Hematopoietic multipotent progenitor cell treated with erythropoietin and hydrocortisone succinate and interleukin-3 and kit ligand, for 17 days (in vitro differentiated cells): ENCODE results near the gene LEMD2.

Experiments used
- DNase-seq: peaks from one replicate; pipeline ENCODE4 v3.0.0-alpha.2; 2015; ENCODE audit warnings: low spot score

Gene LEMD2

GRCh38 chr6:33794910-33795623 is 6.1 kb upstream of the LEMD2 start:
- DNase-seq: no peak

GRCh38 chr6:33792981-33793380 is 4.1 kb upstream of the LEMD2 start:
- DNase-seq: no peak

DNA sequence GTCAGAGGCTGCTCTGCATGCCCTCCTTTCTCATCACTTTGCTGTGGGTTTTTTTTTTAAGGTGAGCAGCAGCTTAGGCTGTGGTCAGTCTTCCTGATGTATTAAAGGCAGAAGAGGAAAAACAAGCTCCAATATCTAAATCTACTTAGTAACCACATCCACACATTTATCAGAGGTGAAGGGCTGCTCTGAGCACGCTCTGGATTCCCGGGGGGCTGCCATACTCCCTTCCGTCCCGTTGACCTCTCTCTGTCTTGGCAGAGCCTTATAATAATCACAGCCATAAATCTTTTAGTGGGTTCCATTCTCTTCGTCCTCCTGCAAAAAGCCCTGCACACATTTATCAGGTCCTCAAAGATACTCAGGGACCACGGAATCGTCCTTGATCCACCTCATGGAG is 2.7 kb upstream of the LEMD2 start:
- no peak for DNase-seq

- DNase-seq: no peak
Measured at GRCh38 chr6:33790910-33791309, 2.0 kb upstream of the LEMD2 start.

DNA sequence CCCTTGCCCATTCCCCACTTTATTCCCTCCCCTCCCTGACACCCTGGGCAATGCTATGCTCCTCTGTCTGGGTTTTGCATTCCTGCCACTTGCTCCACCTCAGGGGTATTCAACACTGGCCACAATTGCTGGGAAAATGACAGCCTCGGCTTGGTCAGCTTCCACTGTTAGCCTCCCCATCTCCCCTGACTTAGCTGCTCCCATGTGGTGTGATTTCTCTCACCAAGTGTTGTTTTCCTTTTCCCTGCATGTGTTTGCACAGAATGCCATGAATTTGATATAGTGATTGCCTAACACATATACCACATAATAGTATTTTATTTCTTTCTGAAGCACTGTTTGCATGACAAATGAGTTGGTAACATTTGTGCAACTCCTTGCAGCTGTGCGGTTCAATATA is 1.4 kb upstream of the LEMD2 start:
- no peak for DNase-seq

GRCh38 chr6:33789550-33789895 is 593 bp upstream of the LEMD2 start:
- DNase-seq: no peak

DNA sequence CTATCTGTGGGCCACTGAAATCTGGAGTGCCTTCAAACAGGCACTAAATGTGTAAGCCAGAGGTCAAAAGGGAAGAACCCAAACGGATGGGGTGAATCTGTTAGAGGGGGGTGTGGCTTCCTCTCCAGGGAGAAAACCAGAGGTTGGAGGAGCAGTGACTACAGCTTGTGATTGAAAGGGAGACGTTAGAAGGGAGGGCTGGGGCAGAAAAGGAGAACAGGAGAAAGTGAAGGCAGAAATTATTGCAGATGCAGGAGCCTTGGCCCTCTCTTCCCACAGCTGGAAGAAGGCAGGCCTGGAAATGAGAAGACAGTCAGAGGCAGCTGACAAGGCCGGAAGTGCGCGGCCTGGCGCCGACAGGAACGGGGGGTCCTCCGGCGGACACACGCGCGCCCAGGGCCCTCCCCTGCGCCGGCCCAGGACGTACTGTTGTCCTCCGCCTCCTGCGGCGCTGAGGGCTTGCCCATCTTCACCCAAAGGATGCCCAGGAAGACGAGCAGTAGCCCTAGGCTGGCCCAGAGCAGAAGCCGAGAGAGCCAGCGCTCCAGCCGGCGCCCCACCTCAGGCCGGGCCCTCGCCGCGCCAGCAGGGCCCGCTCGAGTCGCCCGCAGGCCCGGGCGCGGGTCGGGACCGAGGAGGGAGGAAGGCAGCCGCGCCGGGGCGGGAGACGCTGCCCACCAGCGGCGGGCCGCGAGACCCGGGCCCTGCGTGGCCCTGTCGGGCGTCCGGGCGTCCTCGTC is 806 bp downstream of the LEMD2 start:
- peak; percentile 13 for DNase-seq

GRCh38 chr6:33787346-33787953 is 1.5 kb downstream of the LEMD2 start:
- peak; percentile 10 for DNase-seq

GRCh38 chr6:33786736-33787135 is 2.2 kb downstream of the LEMD2 start:
- no peak for DNase-seq

- DNase-seq: no peak
Measured at GRCh38 chr6:33785778-33786177, 3.2 kb downstream of the LEMD2 start.

- no peak for DNase-seq
Measured at GRCh38 chr6:33784787-33785186, 4.1 kb downstream of the LEMD2 start.

DNA sequence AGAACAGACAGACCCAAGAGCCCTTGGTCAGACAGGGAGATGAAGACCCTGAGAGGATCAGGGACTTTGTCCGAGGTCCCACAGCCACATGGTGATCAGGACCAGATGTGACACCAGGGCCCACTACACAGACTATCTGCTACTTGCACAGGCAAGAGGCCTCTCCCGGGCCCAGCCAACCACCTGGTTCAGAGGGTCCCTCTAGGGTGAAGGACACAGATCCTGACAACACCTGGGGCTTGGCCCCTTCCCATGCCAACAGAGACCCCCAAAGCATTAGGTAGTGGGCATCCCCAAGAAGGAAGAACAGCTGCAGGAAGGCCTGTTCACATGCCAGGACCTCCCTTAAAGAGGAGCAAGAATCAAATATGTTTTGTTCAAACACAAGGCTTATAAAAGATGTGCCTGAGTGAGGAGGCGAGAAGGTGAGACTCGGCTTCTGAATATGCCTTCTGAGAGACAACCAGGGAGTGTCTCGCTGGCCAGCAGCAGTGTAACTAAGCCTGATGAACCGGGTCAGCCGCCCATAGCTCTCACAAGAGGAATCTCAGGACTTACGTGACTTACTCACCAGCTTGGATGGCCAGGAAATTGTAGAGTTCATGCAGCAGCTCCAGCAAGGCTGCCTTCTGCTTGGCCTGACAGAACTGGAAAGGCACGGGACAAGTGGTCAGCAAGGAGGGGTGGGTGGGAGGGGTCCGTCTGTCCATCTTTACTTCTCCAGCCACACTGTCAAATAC is 5.0 kb downstream of the LEMD2 start:
- DNase-seq: no peak

DNA sequence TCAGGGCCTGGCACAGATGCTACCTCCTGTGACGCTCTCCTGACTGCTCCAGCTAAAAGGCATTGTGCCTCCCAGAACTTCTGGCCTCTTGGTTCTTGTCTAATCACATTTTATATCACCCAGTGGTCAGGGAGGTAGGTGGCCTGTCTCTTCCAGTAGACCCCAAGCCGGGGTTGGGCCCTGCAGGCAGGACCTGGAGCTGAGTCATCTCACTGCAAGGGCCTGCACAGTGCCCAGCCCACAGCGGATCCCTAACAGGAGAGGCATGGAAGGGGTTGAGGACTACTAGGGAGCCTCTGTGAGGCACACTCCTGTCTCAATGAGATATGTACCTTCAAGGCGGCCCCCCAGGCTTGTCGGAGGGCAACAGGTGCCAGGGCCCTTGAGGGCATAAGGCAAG is 6.4 kb downstream of the LEMD2 start:
- no peak for DNase-seq

- DNase-seq: no peak
Measured at GRCh38 chr6:33781131-33781975, 7.6 kb downstream of the LEMD2 start.

DNA sequence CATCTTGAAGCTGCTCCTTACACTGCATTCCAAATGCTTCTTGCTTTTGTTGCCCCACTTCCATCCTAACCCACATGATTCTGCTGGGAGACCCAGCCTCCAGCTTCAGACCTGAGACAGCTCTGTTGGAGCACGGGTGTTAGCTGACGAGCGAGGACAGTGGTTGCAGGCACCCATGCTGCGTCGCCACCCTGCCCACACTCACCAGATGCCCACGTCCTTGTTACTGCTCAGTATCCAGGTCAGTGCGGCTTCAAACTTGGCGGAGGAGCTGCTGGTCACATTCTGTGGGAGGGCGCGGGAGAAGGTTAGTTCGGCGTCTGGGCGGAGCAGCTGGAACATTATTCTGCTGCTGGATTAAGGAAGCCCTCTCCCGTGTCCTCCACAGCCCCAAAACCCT is 9.0 kb downstream of the LEMD2 start:
- DNase-seq: no peak

DNA sequence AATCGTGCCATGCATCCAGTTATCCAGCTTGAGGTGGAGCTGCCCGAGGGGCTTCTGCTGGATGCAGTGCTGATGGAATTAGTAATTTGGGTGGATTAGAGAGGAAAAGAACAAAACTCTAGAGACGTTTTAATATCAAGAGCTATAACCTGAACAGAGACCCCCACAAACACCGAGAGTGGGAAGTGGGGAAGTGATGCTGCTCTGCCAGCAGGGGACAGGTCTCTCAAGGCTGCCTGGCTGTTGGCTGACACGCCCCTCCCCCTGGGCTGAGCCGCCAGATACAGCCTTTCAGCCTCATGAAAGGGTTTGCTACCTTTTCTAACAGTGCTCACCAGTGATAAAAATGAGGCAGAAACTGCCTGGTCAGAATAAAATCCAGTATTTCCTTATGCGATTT is 9.6 kb downstream of the LEMD2 start:
- no peak for DNase-seq

DNA sequence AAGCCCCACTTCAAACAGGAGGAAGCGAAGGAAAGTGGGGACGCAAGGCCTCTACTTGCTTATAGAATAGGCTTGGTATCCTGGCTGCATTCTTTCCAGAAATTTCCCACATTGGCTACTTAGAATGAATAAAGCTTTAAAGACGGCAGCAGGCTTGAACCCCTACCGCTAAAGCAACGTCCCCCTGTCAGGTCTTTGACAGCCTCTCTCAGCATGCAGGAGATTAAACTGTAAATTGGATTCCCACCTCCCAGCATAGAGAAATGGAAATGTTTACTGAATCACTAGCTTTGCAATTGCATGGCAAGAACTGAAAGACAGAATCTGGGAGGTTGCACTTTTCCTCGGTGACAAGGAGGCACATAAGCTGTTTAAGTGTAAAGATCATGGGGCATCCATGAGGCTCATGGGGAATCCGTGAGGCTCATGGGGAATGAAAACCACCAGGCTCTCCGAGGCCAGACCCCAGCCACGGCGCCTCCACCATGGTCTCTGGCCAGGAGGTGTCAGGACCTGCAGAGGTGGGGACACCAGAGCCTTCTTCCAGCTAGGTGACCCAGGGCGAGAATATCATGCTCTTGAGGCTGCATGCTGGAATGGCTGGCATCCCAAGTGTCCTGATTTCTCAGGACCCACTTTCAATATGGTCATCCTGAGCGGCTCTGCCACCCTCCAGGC is 10.3 kb downstream of the LEMD2 start:
- DNase-seq: no peak

- DNase-seq: no peak
Measured at GRCh38 chr6:33777398-33778388, 11.2 kb downstream of the LEMD2 start.

DNA sequence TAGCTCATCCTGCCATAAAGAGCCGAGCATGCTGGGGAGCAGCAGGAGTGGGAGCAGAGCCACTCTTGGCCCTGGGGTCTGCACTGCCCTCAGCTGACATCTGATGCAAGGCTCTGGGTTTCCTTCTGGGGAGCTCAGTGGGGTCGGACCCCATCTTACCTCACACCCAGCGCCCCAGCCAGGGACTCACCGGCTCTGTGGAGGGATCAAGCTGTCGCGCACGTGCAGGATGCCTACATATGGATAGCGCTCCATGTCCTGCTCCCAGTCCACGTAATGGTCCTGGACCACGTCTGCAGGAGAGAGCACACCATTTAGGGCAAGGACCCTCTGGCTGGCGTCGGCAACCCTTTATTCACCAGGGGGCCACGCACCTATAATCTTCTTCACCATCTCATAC is 12.2 kb downstream of the LEMD2 start:
- no peak for DNase-seq

GRCh38 chr6:33776186-33776585 is 12.7 kb downstream of the LEMD2 start:
- DNase-seq: no peak
